SJSA1 (cell line): ENCODE data around the gene LIPG. TPM values are rescaled to one million over a fixed set of nuclear protein-coding genes. Genes with fewer than 3 reads are reported as not detected.

Experiments
- DNase-seq, 2 experiments: peaks; one replicate each; pipeline ENCODE4 v3.0.0-alpha.2; 2015 to 2020; ENCODE audit warnings: low spot score in 2 of 2, low read depth in 1 of 2
- H3K27ac ChIP-seq: fragments of 250-450 bp; sonication (Bioruptor Pico); 2 replicates; pipeline ENCODE4 v1.5.1; 2020; ENCODE audit warnings: mild to moderate bottlenecking, moderate library complexity
- H3K27me3 ChIP-seq: fragments of 250-450 bp; sonication (Bioruptor Pico); replicated peaks from 2 replicates; pipeline ENCODE4 v1.5.1; 2020; ENCODE audit warnings: mild to moderate bottlenecking, moderate library complexity
- H3K36me3 ChIP-seq: fragments of 250-450 bp; sonication (Bioruptor Pico); 2 replicates; pipeline ENCODE4 v1.5.1; 2020; ENCODE audit warnings: mild to moderate bottlenecking
- H3K4me1 ChIP-seq: fragments of 250-450 bp; sonication (Bioruptor Pico); replicated peaks from 2 replicates; pipeline ENCODE4 v1.6.1; 2021; ENCODE audit warnings: mild to moderate bottlenecking
- H3K4me3 ChIP-seq: fragments of 250-450 bp; sonication (Bioruptor Pico); 2 replicates; pipeline ENCODE4 v1.5.1; 2020; ENCODE audit warnings: mild to moderate bottlenecking
- H3K9me3 ChIP-seq: fragments of 250-450 bp; sonication (Bioruptor Pico); replicated peaks from 2 replicates; pipeline ENCODE4 v1.5.1; 2020; ENCODE audit warnings: mild to moderate bottlenecking
- total RNA-seq: library from RNA; depleted of rRNA; stranded (reverse); fragments of >200 nt; shearing (Covaris generic); gene quantifications from 2 replicates; pipeline ENCODE4 v1.2.3, GENCODE V29; 2014

The LIPG gene
- total RNA-seq, 1 experiment from 2014 or later: 2.2 TPM

DNA sequence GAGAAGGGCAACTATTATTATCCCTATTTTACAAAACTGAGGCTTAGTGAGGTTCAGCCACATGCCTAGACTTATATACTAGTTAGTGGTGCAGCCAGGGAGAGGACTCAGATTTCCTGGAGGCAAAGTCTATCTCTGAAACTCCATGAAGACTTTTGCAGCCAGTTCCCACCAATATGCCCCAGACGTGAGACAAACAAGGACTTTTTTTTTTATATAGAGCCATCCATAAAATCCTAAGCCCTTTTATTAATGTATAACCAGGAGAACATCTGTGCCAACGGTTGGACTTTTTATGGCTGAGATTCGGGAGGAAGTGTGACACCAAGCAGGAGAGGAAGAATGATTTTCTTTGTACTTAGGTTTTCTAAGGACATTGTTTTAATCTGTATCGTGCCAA lies 29.9 kb downstream of the LIPG start:
- no peaks in the 10 kb centered on the region for H3K36me3 ChIP-seq
- no peak for DNase-seq
- H3K9me3 ChIP-seq: no peaks in the 10 kb centered on the region
- no peak overlapping the region for H3K27ac ChIP-seq
- H3K27me3 ChIP-seq: no peaks in the 10 kb centered on the region
- H3K4me3 ChIP-seq: no peak overlapping the region
- H3K4me1 ChIP-seq: no peaks in the 10 kb centered on the region

DNA sequence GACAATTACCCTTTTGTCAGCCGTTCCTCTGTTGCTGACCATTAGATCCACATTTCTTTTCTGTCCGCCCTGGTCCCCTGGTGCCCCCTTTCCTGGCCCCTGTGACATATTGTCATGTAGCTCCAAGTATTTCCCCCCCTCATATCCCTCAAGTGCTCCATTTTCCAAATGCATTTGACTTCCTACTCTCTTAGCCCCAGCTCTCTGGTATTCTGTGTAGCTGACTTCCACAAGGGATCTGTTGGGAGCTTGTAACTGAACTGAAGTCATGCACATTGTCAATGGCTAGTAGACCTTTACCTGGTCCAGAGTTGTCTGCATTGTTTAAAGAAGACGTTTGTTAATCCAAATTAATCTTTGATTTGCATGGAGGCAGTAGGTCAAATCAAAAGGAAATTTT lies 34.8 kb downstream of the LIPG start:
- H3K36me3 ChIP-seq: no peaks in the 10 kb centered on the region
- H3K27ac ChIP-seq: no peak overlapping the region

DNA sequence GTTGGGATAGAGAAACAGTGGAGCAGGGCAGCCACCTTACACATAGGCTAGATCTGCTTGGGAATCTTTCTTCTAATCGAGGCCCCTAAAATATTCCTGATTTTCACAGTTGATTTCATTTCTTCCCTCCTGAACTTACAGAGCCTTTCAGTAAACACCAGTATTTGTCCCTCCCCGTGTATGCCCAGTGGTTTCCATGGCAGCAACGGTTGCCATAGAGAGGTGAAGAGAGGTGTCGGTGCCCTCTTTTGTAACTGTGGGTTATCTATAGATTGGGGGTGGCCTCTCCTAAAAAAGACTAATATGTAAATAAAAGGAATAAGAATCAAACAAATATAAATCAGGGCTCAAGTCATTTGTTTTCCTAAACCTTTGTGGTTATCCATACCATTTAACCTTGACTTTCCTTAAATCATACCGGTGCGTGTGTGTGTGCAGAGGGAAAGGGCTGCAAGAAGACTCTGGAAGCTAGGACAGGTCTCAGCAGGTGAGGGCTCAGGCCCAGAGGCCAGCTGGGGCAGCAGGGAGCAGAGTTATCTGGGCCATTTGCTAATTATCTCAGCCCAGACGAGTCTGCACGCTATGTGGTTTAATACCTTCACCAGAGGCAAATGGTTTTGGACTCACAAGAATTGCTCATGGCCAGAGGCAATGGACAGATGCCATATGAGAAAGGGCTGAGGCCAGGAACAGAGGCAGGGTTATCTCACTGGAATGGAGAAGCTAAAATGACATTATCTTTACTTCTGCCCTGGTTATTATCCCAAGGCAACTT lies 35.5 kb downstream of the LIPG start:
- no peak overlapping the region for H3K4me3 ChIP-seq
- no peaks in the 10 kb centered on the region; the same call in 1 of the 2 replicates for H3K9me3 ChIP-seq
- H3K27ac ChIP-seq: no peak overlapping the region
- DNase-seq: no peak
- no peaks in the 10 kb centered on the region for H3K27me3 ChIP-seq
- no peaks in the 10 kb centered on the region for H3K36me3 ChIP-seq
- H3K4me1 ChIP-seq: no peaks in the 10 kb centered on the region

More for the DNA sequence above, 34.8 kb downstream of the LIPG start:
- H3K4me1 ChIP-seq: no peaks in the 10 kb centered on the region
- no peaks in the 10 kb centered on the region for H3K27me3 ChIP-seq
- no peak for DNase-seq
- H3K4me3 ChIP-seq: no peak overlapping the region
- H3K9me3 ChIP-seq: no peaks in the 10 kb centered on the region; the same call in 1 of the 2 replicates

GRCh38 chr18:49601211-49601610 lies 39.4 kb downstream of the LIPG start:
- DNase-seq: no peak
- Histone ChIP-seq H3K9me3 (no peaks in the 10 kb centered on the region; the same call in 1 of the 2 replicates), H3K27me3 (0 out of 2 replicates have a peak, but pooled peaks cover 3% of the 10 kb centered on the region), H3K4me3 (no peak overlapping the region), H3K27ac (no peak overlapping the region), H3K4me1 (no peaks in the 10 kb centered on the region), H3K36me3 (no peaks in the 10 kb centered on the region)

DNA sequence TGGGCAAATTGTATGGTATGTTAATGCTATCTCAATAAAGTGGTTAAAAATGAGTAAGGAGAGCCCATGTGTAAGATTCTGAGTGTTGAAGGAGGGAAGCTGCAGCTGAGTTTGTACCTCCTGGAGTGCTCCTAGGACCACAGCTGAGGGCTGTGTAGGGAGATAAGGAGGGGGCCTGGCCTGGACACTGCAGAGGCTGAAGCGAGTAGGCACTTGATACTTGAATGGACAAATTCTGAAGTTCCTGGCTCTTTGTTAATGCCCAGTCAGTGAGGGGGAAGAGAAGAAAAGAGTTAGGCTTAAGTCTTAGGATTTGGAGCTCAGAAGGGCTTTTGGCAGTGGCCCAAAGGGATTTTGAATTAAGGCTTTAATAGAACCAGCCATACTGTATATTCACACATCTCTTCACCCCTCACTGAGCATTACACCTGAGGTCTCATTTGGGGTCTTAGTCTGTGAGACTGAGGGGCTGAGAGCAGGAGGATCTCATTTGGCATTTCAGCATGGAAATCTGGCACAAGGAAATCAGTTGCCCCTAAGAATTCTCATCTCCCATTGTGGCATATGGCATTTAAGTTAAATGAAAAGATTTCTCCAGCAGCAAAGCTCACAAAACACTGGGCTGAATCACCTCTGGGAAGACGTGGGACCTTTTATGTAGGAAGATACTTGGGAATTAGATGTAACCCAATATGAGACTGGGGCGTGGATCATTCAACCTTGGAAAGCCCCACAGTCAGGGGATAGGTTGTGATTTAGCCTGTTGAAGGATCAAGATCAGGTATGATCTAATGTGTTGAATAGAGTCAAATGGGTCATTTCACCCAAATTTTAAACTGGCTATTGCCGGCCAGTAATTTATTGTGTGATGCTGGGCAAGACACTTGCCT lies 46.8 kb downstream of the LIPG start:
- Histone ChIP-seq H3K27me3 (0 out of 2 replicates have a peak, but pooled peaks cover 3% of the 10 kb centered on the region), H3K4me1 (peaks cover 6% of the 10 kb centered on the region)
- no peak for DNase-seq

GRCh38 chr18:49609256-49610021 lies 47.6 kb downstream of the LIPG start:
- H3K27ac ChIP-seq: no peak overlapping the region

More for the DNA sequence above, 46.8 kb downstream of the LIPG start:
- H3K9me3 ChIP-seq: no peaks in the 10 kb centered on the region
- H3K27ac ChIP-seq: no peak overlapping the region
- no peak overlapping the region for H3K4me3 ChIP-seq
- H3K36me3 ChIP-seq: no peaks in the 10 kb centered on the region

GRCh38 chr18:49610022-49610445 lies 48.2 kb downstream of the LIPG start:
- Histone ChIP-seq H3K27me3 (0 out of 2 replicates have a peak, but pooled peaks cover 3% of the 10 kb centered on the region), H3K4me3 (no peak overlapping the region), H3K9me3 (no peaks in the 10 kb centered on the region), H3K27ac (no peak overlapping the region), H3K36me3 (no peaks in the 10 kb centered on the region), H3K4me1 (peaks cover 6% of the 10 kb centered on the region)
- no peak for DNase-seq

More at GRCh38 chr18:49609256-49610021, 47.6 kb downstream of the LIPG start:
- Histone ChIP-seq H3K36me3 (no peaks in the 10 kb centered on the region), H3K4me3 (no peak overlapping the region), H3K27me3 (0 out of 2 replicates have a peak, but pooled peaks cover 3% of the 10 kb centered on the region), H3K9me3 (no peaks in the 10 kb centered on the region), H3K4me1 (peaks cover 6% of the 10 kb centered on the region)
- DNase-seq: no peak

GRCh38 chr18:49611316-49611715 lies 49.5 kb downstream of the LIPG start:
- Histone ChIP-seq H3K4me1 (peaks cover 6% of the 10 kb centered on the region), H3K27ac (no peak overlapping the region)

GRCh38 chr18:49612515-49613033 lies 50.7 kb downstream of the LIPG start:
- no peak overlapping the region for H3K27ac ChIP-seq
- no peaks in the 10 kb centered on the region for H3K27me3 ChIP-seq
- no peak overlapping the region for H3K4me3 ChIP-seq
- DNase-seq: no peak
- H3K9me3 ChIP-seq: no peaks in the 10 kb centered on the region
- no peaks in the 10 kb centered on the region for H3K36me3 ChIP-seq
- peaks cover 6% of the 10 kb centered on the region for H3K4me1 ChIP-seq

More at GRCh38 chr18:49611316-49611715, 49.5 kb downstream of the LIPG start:
- Histone ChIP-seq H3K4me3 (no peak overlapping the region), H3K9me3 (no peaks in the 10 kb centered on the region), H3K36me3 (no peaks in the 10 kb centered on the region), H3K27me3 (no peaks in the 10 kb centered on the region)
- no peak for DNase-seq

DNA sequence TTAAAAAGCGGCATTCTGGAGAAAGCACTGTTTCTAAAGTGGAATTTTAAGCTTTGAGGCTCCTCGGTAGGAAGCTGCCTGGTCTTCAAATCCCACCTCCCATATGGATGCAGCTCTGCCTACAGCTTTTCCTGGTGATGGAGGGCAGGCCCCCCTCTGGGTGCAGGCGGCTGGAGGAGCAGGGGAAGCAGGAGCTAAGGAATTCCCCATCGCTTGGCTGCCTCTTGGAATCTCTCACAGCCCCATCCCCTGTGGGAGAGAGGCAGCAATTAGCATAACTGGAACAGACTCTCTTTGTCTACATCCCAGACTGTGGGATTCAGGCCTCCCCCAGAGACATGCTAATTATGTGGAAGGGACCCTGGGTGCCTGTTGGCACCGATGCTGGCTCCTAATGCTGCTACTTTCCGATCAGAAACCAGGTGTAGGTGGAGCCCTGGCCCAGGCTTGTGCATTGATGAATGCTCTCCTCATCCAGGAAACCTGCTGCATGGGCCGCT lies 51.3 kb downstream of the LIPG start:
- H3K4me3 ChIP-seq: no peak overlapping the region
- no peak overlapping the region for H3K27ac ChIP-seq
- no peaks in the 10 kb centered on the region for H3K9me3 ChIP-seq
- no peaks in the 10 kb centered on the region for H3K27me3 ChIP-seq
- no peak for DNase-seq
- H3K4me1 ChIP-seq: peaks cover 6% of the 10 kb centered on the region
- no peaks in the 10 kb centered on the region for H3K36me3 ChIP-seq

- Histone ChIP-seq H3K36me3 (no peaks in the 10 kb centered on the region), H3K27ac (no peak overlapping the region), H3K4me3 (no peak overlapping the region), H3K27me3 (no peaks in the 10 kb centered on the region), H3K9me3 (no peaks in the 10 kb centered on the region), H3K4me1 (peaks cover 6% of the 10 kb centered on the region)
- DNase-seq: no peak
Measured at GRCh38 chr18:49613641-49614151, 51.8 kb downstream of the LIPG start.

DNA sequence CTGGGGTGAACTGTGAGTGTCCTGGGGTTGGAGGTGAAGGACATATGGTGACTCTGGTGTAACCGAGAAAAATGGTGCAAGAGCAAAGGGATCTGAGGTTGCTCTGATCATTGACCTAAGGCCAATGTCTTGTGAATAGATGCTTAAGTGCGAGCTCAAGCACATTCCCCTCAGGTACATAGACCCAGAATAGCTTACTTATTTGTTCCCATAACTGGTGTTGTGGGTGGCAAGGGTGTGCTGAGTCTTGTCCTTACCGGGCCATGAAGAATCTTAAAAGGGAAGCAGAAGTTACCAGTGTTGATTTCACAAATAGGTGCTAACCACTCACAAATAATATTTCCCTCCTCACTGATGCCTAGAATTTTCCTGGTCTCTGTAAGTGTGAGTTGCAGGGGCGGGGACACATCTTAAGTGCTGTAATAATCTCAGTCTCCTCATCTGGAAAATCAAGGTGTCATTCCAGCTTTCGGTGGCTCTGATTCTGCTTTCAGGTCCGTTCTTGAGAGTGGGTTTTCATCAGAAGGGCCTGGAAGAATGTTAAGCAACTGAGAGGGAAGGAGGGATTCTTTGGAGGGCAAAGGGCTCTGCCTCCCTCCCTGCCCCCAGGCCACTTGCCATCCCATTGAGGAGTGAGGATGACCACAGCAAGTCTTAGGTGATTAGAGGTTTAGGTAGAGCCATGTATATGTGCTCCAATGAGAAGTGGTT lies 54.9 kb downstream of the LIPG start:
- no peaks in the 10 kb centered on the region for H3K36me3 ChIP-seq

More for the DNA sequence above, 54.9 kb downstream of the LIPG start:
- DNase-seq: no peak
- Histone ChIP-seq H3K27ac (no peak overlapping the region), H3K4me1 (no peaks in the 10 kb centered on the region), H3K9me3 (no peaks in the 10 kb centered on the region), H3K27me3 (no peaks in the 10 kb centered on the region), H3K4me3 (no peak overlapping the region)
